ENCODE measurements around the gene FAM32A. TPM values are rescaled to one million over a fixed set of nuclear protein-coding genes. Genes with fewer than 3 reads are reported as not detected.

The FAM32A gene
- total and polyA plus RNA-seq, 7 donors, result 86.9 to 239 (median 93.8) TPM

DNA sequence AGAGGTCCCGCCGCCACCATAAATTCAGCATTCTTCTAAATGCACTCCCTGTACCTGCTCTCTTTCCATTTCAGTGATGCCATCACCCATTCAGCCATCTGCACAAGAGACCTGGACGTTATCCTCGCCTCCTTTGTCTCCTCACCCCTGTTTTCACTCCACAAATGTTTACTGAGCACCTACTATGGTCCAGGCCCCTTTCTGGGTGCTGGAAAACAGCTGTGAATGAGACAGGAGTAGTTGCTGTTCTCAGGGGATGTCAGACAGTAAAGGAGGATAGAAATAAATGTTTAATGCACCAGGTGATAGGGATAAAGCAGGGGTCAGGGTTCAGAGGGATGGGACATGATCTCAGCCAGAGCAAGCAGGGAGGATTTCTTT is 15.8 kb downstream of the FAM32A start:
- H3K4me3 ChIP-seq, result no peak overlapping the region
- H3K27me3 ChIP-seq, result no peaks in the 10 kb centered on the region
- peaks cover 7 to 42% (median 30%) of the 10 kb centered on the region in 4 donors for H3K36me3 ChIP-seq
- DNase-seq, result no peak
- TF ChIP-seq EP300 (IDR thresholded peaks at IDR 0.05), result no peak
- no peak for TF ChIP-seq POLR2A (IDR thresholded peaks at IDR 0.05)
- TF ChIP-seq, protein P1, sequence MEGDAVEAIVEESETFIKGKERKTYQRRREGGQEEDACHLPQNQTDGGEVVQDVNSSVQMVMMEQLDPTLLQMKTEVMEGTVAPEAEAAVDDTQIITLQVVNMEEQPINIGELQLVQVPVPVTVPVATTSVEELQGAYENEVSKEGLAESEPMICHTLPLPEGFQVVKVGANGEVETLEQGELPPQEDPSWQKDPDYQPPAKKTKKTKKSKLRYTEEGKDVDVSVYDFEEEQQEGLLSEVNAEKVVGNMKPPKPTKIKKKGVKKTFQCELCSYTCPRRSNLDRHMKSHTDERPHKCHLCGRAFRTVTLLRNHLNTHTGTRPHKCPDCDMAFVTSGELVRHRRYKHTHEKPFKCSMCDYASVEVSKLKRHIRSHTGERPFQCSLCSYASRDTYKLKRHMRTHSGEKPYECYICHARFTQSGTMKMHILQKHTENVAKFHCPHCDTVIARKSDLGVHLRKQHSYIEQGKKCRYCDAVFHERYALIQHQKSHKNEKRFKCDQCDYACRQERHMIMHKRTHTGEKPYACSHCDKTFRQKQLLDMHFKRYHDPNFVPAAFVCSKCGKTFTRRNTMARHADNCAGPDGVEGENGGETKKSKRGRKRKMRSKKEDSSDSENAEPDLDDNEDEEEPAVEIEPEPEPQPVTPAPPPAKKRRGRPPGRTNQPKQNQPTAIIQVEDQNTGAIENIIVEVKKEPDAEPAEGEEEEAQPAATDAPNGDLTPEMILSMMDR (IDR thresholded peaks at IDR 0.05), result no peak
- TF ChIP-seq POLR2AphosphoS5 (IDR thresholded peaks at IDR 0.05), result no peak
- peaks cover 0 to 35% (median 30%) of the 10 kb centered on the region in 4 donors for H3K4me1 ChIP-seq
- intact Hi-C loops (cut with DNase I), result no loop called here
- no peaks in the 10 kb centered on the region for H3K9me3 ChIP-seq
- H3K27ac ChIP-seq, result no peak overlapping the region
- 88 to 91% methylated on average over 4 of the region's 4 CpGs for WGBS, 2 donors

DNA sequence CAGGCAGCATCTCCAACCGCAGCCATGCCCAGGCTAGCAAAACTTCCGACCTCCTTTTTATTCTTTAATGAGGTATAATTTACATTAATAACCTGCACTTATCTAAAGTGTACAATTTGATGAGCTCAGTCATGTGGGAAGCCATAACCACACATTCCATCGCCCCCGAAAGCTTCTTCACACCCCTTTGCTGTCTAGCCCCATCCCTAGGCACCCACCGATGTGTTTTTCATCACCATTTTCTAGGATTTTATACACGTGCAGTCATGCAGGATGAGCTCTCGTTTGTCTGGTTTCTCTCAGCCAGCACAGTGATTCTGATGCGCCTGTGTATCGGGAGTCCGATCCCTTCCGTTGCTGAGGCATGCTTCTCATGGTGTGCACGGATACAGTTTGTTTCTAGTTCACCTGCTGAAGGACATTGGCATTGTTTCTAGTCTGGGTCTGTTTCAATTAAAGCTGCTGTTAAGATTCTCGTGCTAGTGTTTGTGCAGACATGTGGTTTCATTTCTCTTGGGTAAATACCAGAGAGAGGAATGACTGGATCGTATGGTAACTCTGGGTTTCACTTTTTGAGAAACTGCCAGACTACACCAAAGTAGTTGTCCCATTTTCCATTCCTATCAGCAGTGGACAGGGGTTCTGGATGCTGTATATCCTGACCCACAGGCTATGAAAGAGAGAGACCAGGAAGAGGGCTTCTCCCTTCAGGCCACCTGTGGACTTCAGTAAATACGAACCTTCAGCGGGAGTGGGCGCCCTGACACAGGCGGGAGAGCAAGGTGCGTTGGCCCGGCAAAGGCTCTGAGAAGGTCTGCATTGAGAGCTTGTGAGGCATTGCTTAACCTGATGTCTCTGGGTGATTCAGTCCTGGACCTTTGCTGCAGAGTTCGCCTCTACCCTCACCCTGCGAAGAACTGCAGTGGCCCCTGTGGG is 17.4 kb downstream of the FAM32A start:
- intact Hi-C loops (cut with DNase I), result no loop called here
- Histone ChIP-seq H3K36me3 (peaks cover 7 to 58% (median 31%) of the 10 kb centered on the region in 4 donors), H3K4me3 (no peak overlapping the region), H3K4me1 (peaks cover 0 to 28% (median 23%) of the 10 kb centered on the region in 4 donors), H3K27me3 (no peaks in the 10 kb centered on the region), H3K27ac (no peak overlapping the region), H3K9me3 (no peaks in the 10 kb centered on the region)
- WGBS, 2 donors, result 85% methylated on average over 22 of the region's 22 CpGs
- TF ChIP-seq POLR2A (IDR thresholded peaks at IDR 0.05) (no peak), POLR2AphosphoS5 (IDR thresholded peaks at IDR 0.05) (no peak), EP300 (IDR thresholded peaks at IDR 0.05) (no peak)
- TF ChIP-seq, protein P1 (IDR thresholded peaks at IDR 0.05), result no peak
- peak; percentile 46 for DNase-seq

DNA sequence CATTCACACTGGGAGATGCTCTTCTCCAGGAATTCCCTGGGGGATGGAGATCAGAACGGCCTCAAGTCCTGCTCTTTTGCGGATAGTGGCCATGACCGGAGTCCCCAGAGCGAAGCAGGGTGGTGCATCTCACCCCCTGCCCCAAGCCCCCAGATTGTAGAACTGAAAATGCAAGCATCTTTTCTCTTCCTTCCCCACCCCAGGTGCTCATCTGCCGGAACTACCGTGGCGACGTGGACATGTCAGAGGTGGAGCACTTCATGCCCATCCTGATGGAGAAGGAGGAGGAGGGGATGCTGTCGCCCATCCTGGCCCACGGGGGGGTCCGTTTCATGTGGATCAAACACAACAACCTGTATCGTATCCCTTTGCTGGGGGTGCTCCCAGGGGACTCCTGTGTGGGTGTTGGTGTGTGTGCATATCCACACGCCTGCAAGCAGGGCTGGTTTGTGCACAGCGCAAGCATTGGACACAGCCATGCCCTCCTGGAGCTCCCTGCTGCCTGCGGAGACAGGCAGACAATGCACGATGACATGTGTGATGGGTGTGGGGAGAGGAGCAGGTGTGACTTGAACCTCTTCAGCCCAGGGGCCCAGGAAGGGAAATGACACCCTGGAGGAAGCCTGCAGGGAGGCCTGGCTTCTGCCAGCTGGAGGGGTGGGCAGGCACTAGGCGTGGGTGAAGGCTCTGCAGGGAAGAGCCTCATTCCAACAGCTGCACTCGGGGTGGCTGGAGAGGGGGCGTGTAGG is 18.2 kb downstream of the FAM32A start:
- peaks cover 12 to 67% (median 40%) of the 10 kb centered on the region in 4 donors for H3K36me3 ChIP-seq
- DNase-seq, result no peak
- H3K27me3 ChIP-seq, result no peaks in the 10 kb centered on the region
- intact Hi-C loops (cut with DNase I), result no loop called here
- TF ChIP-seq POLR2AphosphoS5 (IDR thresholded peaks at IDR 0.05) (no peak), EP300 (IDR thresholded peaks at IDR 0.05) (no peak), POLR2A (IDR thresholded peaks at IDR 0.05) (no peak)
- TF ChIP-seq, protein P1 (IDR thresholded peaks at IDR 0.05), result no peak
- peaks cover 0 to 26% (median 20%) of the 10 kb centered on the region in 4 donors for H3K4me1 ChIP-seq
- no peak overlapping the region for H3K27ac ChIP-seq
- no peaks in the 10 kb centered on the region for H3K9me3 ChIP-seq
- 88 to 95% methylated on average over 19 of the region's 19 CpGs for WGBS, 2 donors
- no peak overlapping the region for H3K4me3 ChIP-seq

DNA sequence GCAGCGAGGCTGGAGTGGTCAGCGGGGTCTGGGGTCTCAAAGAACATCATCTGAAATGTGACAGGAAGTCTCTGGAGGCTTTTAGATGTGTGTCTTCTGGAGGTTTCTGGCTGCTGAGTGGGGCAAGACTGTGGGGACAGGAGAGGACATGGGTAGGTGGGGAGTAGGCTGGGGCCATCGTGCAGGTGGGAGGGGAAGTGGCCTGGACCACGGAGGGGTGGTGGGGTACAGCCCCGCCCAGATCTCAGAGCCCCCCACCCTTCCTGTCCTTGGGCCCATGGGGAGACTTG is 18.7 kb downstream of the FAM32A start:
- WGBS, 2 donors, result 85 to 86% methylated on average over 5 of the region's 5 CpGs
- peaks cover 0 to 21% (median 15%) of the 10 kb centered on the region in 4 donors for H3K4me1 ChIP-seq
- DNase-seq, result no peak
- TF ChIP-seq, protein P1 (IDR thresholded peaks at IDR 0.05), result no peak
- TF ChIP-seq POLR2AphosphoS5 (IDR thresholded peaks at IDR 0.05) (no peak), EP300 (IDR thresholded peaks at IDR 0.05) (no peak), POLR2A (IDR thresholded peaks at IDR 0.05) (no peak)
- no peaks in the 10 kb centered on the region for H3K27me3 ChIP-seq
- no peak overlapping the region for H3K4me3 ChIP-seq
- H3K36me3 ChIP-seq, result peaks cover 17 to 72% (median 45%) of the 10 kb centered on the region in 4 donors
- H3K9me3 ChIP-seq, result no peaks in the 10 kb centered on the region
- H3K27ac ChIP-seq, result no peak overlapping the region
- intact Hi-C loops (cut with DNase I), result no loop called here
